ENCODE data around the gene SPTAN1. TPM values are rescaled to one million over a fixed set of nuclear protein-coding genes. Genes with fewer than 3 reads are reported as not detected.

The SPTAN1 gene
- total RNA-seq, 1 experiment from 2014 or later = 111 TPM

DNA sequence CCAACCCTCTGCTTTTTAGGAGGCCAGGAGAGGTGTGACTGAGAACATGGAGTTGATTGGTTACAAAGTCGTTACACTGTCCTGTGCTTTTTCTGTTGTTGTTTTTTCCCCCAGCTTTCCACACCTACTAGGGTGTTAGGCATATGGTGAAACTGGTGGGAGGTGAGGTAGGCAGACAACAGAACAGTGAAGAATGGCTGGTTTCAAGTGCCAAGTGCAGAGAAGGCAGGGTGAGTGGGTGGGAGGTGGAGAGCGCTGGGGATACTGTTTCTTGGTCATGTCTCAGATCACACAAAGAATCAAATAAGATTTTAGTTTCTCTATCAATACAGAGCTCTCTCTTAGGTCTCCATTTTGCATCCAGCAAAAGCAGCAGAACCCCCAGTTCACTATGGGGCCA, 2.2 kb upstream of the SPTAN1 start:
- no TSS peak for BruUV-seq (replicated peaks)
- H3K4me1 ChIP-seq (ENCODE audit: control insufficient read depth in 1 of 2, insufficient read depth in 2 of 2, low read length in 2 of 2) = peaks cover 22 to 29% of the 10 kb centered on the region in 2 experiments
- no peak overlapping the region for H2AFZ ChIP-seq (ENCODE audit: low read depth, low read length, poor library complexity, severe bottlenecking)
- no peaks in the 10 kb centered on the region for H3K27me3 ChIP-seq (ENCODE audit: insufficient read depth, low read length)
- ChIA-PET RAD21 (ENCODE audit: low non-redundant PET in 1 of 2, low total read pairs in 2 of 2, uncharacterized antibody in 2 of 2, unreplicated experiment in 2 of 2) (interaction anchor here in 1 of 2 experiments (0.8 kb wide), 1 partner anchor 8 kb away, joined by 3 read pairs; no protein-coding TSS in a partner anchor), POLR2A (no interaction called here), CTCF (interaction anchor here (1.2 kb wide), 1 partner anchor 268 kb away, joined by 3 read pairs; the partner anchor contains the start of gene ENDOG)
- TF ChIP-seq CBX3 (IDR thresholded peaks at IDR 0.05; ENCODE audit: low read depth) (no peak), FOSL1 (IDR thresholded peaks at IDR 0.05; ENCODE audit: low read depth) (no peak), EZH2 (IDR thresholded peaks at IDR 0.05) (no peak), JUND (IDR thresholded peaks at IDR 0.05) (no peak), TCF7L2 (IDR thresholded peaks at IDR 0.05; ENCODE audit: borderline replicate concordance, extremely low read depth, insufficient read depth, insufficient read length) (no peak), CEBPB (IDR thresholded peaks at IDR 0.05; ENCODE audit: low read depth) (no peak), EZH2phosphoT487 (IDR thresholded peaks at IDR 0.05; ENCODE audit: borderline replicate concordance) (no peak), SP1 (IDR thresholded peaks at IDR 0.05; ENCODE audit: low read depth) (no peak), EGR1 (IDR thresholded peaks at IDR 0.05; ENCODE audit: low read depth) (no peak), ZFX (IDR thresholded peaks at IDR 0.05) (no peak), POLR2AphosphoS5 (IDR thresholded peaks at IDR 0.05; ENCODE audit: low read depth, low read length) (no peak), ZNF274 (IDR thresholded peaks at IDR 0.05; ENCODE audit: low read depth, low read length) (no peak), ELF1 (IDR thresholded peaks at IDR 0.05; ENCODE audit: borderline replicate concordance, low read depth) (no peak), POLR2A (IDR thresholded peaks at IDR 0.05; ENCODE audit: borderline replicate concordance, extremely low read depth, insufficient read depth, insufficient read length) (no peak), YY1 (IDR thresholded peaks at IDR 0.05; ENCODE audit: extremely low read depth, insufficient replicate concordance, low read depth, low read length) (no peak)
- TF ChIP-seq, protein P1, sequence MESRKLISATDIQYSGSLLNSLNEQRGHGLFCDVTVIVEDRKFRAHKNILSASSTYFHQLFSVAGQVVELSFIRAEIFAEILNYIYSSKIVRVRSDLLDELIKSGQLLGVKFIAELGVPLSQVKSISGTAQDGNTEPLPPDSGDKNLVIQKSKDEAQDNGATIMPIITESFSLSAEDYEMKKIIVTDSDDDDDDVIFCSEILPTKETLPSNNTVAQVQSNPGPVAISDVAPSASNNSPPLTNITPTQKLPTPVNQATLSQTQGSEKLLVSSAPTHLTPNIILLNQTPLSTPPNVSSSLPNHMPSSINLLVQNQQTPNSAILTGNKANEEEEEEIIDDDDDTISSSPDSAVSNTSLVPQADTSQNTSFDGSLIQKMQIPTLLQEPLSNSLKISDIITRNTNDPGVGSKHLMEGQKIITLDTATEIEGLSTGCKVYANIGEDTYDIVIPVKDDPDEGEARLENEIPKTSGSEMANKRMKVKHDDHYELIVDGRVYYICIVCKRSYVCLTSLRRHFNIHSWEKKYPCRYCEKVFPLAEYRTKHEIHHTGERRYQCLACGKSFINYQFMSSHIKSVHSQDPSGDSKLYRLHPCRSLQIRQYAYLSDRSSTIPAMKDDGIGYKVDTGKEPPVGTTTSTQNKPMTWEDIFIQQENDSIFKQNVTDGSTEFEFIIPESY (IDR thresholded peaks at IDR 0.05; ENCODE audit: extremely low read depth, insufficient replicate concordance, low read length) = no peak
- TF ChIP-seq, protein P2, sequence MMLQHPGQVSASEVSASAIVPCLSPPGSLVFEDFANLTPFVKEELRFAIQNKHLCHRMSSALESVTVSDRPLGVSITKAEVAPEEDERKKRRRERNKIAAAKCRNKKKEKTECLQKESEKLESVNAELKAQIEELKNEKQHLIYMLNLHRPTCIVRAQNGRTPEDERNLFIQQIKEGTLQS (IDR thresholded peaks at IDR 0.05) = no peak
- TF ChIP-seq, protein P3, sequence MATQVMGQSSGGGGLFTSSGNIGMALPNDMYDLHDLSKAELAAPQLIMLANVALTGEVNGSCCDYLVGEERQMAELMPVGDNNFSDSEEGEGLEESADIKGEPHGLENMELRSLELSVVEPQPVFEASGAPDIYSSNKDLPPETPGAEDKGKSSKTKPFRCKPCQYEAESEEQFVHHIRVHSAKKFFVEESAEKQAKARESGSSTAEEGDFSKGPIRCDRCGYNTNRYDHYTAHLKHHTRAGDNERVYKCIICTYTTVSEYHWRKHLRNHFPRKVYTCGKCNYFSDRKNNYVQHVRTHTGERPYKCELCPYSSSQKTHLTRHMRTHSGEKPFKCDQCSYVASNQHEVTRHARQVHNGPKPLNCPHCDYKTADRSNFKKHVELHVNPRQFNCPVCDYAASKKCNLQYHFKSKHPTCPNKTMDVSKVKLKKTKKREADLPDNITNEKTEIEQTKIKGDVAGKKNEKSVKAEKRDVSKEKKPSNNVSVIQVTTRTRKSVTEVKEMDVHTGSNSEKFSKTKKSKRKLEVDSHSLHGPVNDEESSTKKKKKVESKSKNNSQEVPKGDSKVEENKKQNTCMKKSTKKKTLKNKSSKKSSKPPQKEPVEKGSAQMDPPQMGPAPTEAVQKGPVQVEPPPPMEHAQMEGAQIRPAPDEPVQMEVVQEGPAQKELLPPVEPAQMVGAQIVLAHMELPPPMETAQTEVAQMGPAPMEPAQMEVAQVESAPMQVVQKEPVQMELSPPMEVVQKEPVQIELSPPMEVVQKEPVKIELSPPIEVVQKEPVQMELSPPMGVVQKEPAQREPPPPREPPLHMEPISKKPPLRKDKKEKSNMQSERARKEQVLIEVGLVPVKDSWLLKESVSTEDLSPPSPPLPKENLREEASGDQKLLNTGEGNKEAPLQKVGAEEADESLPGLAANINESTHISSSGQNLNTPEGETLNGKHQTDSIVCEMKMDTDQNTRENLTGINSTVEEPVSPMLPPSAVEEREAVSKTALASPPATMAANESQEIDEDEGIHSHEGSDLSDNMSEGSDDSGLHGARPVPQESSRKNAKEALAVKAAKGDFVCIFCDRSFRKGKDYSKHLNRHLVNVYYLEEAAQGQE (IDR thresholded peaks at IDR 0.05; ENCODE audit: low read depth) = no peak
- H3K9ac ChIP-seq (ENCODE audit: low read length) = no peak overlapping the region
- H3K4me3 ChIP-seq (replicated peaks in 1 of 2; ENCODE audit: low read depth in 1 of 2, low read length in 2 of 2) = no peak overlapping the region
- peaks cover 25% of the 10 kb centered on the region for H3K79me2 ChIP-seq (ENCODE audit: insufficient read depth, low read length)
- H3K4me2 ChIP-seq (ENCODE audit: low read length) = no peak overlapping the region
- no peaks in the 10 kb centered on the region for H3K9me3 ChIP-seq (ENCODE audit: control insufficient read depth in 1 of 2, insufficient read depth in 1 of 2, low read depth in 1 of 2, low read length in 2 of 2)
- no peak overlapping the region for H3K27ac ChIP-seq (ENCODE audit: low read depth, low read length)
- H3K36me3 ChIP-seq (ENCODE audit: control insufficient read depth in 1 of 2, insufficient read depth in 2 of 2, low read length in 2 of 2) = no peaks in the 10 kb centered on the region
- no peaks in the 10 kb centered on the region for H3K9me2 ChIP-seq (ENCODE audit: insufficient read depth)
- peaks cover 7% of the 10 kb centered on the region; the same call in 1 of the 2 replicates for H4K20me1 ChIP-seq (ENCODE audit: insufficient read depth)
- DNase-seq (ENCODE audit: low read depth, low spot score) = no peak
- ATAC-seq = no peak
- intact Hi-C loops (cut with micrococcal nuclease) = loop anchor here (5.0 to 10.0 kb wide), 3 partner anchors 43 to 255 kb away; partner anchors contain the start of gene ODF2
